Measurements from ENCODE around the gene MYO5B.

- TF ChIP-seq, protein P1, sequence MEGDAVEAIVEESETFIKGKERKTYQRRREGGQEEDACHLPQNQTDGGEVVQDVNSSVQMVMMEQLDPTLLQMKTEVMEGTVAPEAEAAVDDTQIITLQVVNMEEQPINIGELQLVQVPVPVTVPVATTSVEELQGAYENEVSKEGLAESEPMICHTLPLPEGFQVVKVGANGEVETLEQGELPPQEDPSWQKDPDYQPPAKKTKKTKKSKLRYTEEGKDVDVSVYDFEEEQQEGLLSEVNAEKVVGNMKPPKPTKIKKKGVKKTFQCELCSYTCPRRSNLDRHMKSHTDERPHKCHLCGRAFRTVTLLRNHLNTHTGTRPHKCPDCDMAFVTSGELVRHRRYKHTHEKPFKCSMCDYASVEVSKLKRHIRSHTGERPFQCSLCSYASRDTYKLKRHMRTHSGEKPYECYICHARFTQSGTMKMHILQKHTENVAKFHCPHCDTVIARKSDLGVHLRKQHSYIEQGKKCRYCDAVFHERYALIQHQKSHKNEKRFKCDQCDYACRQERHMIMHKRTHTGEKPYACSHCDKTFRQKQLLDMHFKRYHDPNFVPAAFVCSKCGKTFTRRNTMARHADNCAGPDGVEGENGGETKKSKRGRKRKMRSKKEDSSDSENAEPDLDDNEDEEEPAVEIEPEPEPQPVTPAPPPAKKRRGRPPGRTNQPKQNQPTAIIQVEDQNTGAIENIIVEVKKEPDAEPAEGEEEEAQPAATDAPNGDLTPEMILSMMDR (IDR thresholded peaks at IDR 0.05; ENCODE audit: insufficient read depth, low read length, poor library complexity, severe bottlenecking) = no peak
- no peak for TF ChIP-seq EZH2phosphoT487 (conservative IDR thresholded peaks at IDR 0.05; ENCODE audit: low read length)
Measured at GRCh38 chr18:50193796-50194630, 934 bp downstream of the MYO5B start.
